ENCODE data around the gene IDI1. TPM values are rescaled to one million over a fixed set of nuclear protein-coding genes. Genes with fewer than 3 reads are reported as not detected.

The IDI1 gene
- total RNA-seq, 1 donor from 2014 or later, result 15.6 TPM

GRCh38 chr10:1047937-1048336 lies 982 bp downstream of the IDI1 start:
- intact Hi-C loops (cut with micrococcal nuclease), result no loop called here
- no peak for DNase-seq
- Histone ChIP-seq H3K27me3 (ENCODE audit: low read depth) (no peaks in the 10 kb centered on the region), H3K4me1 (peaks cover 79% of the 10 kb centered on the region), H3K9me3 (replicated peaks) (no peaks in the 10 kb centered on the region), H3K27ac (replicated peaks) (peak overlapping the region; percentile 100), H3K36me3 (peaks cover 20% of the 10 kb centered on the region), H3K4me3 (peak overlapping the region; percentile 96)
- no peak for TF ChIP-seq CTCF (IDR thresholded peaks at IDR 0.05; ENCODE audit: borderline replicate concordance)

DNA sequence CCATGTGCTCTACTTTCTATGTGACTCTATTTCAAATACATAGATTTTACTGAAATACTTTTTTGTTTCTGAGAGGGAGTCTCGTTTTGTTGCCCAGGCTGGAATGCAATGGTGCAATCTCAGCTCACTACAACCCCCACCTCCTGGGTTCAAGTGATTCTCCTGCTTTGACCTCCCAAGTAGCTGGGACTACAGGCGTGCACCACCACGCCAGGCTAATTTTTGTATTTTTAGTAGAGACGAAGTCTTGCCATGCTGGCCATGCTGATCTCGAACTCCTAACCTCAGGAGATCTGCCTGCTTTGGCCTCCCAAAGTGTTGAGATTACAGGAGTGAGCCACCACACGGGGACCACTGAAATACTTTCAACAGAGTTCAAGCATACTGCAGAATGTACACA lies 3.5 kb downstream of the IDI1 start:
- peaks cover 62% of the 10 kb centered on the region for H3K4me1 ChIP-seq
- TF ChIP-seq CTCF (IDR thresholded peaks at IDR 0.05; ENCODE audit: borderline replicate concordance), result no peak
- H3K4me3 ChIP-seq, result no peak overlapping the region
- no peak for DNase-seq
- peak overlapping the region; percentile 71 for H3K27ac ChIP-seq (replicated peaks)
- no peaks in the 10 kb centered on the region for H3K27me3 ChIP-seq (ENCODE audit: low read depth)
- intact Hi-C loops (cut with micrococcal nuclease), result no loop called here
- H3K36me3 ChIP-seq, result peaks cover 26% of the 10 kb centered on the region
- H3K9me3 ChIP-seq (replicated peaks), result no peaks in the 10 kb centered on the region

DNA sequence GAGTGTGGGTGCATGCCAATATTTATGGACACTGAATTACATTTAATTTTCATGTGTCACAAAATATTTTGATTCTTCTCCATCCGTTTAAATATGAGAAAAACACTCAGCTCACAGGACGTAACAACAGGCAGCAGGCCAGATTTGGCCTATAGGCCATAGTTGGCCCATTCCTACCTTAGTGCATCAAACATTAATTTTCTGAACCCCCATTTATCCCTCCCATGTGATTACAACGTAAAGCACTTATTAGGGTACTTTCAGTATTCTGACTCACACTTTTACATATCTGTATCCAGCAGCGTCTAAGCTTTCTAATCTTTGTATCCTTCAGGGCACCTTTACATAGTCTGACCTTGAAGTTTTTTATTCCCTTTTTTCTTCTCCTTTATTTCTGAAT lies 4.0 kb downstream of the IDI1 start:
- no peaks in the 10 kb centered on the region for H3K27me3 ChIP-seq (ENCODE audit: low read depth)
- peaks cover 30% of the 10 kb centered on the region for H3K36me3 ChIP-seq
- intact Hi-C loops (cut with micrococcal nuclease), result no loop called here
- H3K4me3 ChIP-seq, result no peak overlapping the region
- no peak for DNase-seq
- TF ChIP-seq CTCF (IDR thresholded peaks at IDR 0.05; ENCODE audit: borderline replicate concordance), result no peak
- H3K27ac ChIP-seq (replicated peaks), result peak overlapping the region; percentile 71
- peaks cover 58% of the 10 kb centered on the region for H3K4me1 ChIP-seq
- no peaks in the 10 kb centered on the region for H3K9me3 ChIP-seq (replicated peaks)

DNA sequence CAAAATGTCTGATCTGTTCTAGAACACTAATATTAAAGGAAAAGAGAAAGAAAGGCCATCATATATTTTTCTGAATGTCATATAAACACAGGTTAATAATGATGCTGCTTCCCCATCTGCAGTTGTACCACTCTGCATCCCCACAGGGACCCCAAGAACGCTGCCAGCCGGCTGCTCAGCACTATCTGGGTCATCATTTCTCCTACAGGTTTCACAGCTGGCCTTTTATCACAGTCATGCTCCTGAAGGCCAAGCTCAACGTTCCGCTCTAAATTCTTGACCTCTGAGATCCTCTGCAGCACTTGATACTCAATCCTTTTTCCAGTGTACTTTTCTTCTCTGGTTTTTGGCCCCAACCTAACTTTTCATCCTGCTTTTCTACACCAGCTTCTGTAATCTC lies 4.8 kb downstream of the IDI1 start:
- intact Hi-C loops (cut with micrococcal nuclease), result no loop called here

DNA sequence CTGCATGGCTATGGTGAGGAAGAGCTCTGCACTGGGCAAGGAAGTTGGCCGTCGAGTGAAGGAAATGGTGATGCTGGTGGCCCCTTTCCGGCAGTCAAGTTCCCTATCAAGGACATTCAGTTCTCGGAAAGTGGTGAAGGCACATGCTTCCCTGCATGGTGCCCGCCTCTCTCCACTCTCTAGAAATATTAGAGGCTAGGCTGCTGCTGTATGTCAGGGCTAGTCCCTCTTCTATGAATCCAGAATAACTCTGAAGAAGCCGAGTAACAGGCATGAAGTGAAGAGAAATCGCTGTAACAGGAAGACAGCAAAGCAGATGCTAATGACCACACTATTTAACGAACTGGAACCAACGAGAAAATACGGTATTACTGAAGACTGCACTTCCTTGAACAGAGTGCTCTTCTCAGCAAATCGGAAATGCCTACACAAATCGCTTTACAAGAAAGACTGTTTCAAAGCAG lies 5.4 kb downstream of the IDI1 start:
- no peaks in the 10 kb centered on the region for H3K27me3 ChIP-seq (ENCODE audit: low read depth)
- TF ChIP-seq CTCF (IDR thresholded peaks at IDR 0.05; ENCODE audit: borderline replicate concordance), result no peak
- H3K4me3 ChIP-seq, result peak overlapping the region; percentile 15
- intact Hi-C loops (cut with micrococcal nuclease), result no loop called here
- peak; percentile 34 for DNase-seq
- peaks cover 36% of the 10 kb centered on the region for H3K36me3 ChIP-seq
- H3K4me1 ChIP-seq, result peaks cover 48% of the 10 kb centered on the region
- H3K9me3 ChIP-seq (replicated peaks), result no peaks in the 10 kb centered on the region
- peak overlapping the region; percentile 71 for H3K27ac ChIP-seq (replicated peaks)

More for the DNA sequence above, 4.8 kb downstream of the IDI1 start:
- Histone ChIP-seq H3K36me3 (peaks cover 36% of the 10 kb centered on the region), H3K27ac (replicated peaks) (peak overlapping the region; percentile 71), H3K4me3 (no peak overlapping the region), H3K27me3 (ENCODE audit: low read depth) (no peaks in the 10 kb centered on the region), H3K4me1 (peaks cover 52% of the 10 kb centered on the region), H3K9me3 (replicated peaks) (no peaks in the 10 kb centered on the region)
- no peak for DNase-seq
- TF ChIP-seq CTCF (IDR thresholded peaks at IDR 0.05; ENCODE audit: borderline replicate concordance), result no peak

All from left ventricle myocardium inferior (tissue), 1 donor.